ENCODE data around the gene SH3YL1.

SH3YL1 gene

DNA sequence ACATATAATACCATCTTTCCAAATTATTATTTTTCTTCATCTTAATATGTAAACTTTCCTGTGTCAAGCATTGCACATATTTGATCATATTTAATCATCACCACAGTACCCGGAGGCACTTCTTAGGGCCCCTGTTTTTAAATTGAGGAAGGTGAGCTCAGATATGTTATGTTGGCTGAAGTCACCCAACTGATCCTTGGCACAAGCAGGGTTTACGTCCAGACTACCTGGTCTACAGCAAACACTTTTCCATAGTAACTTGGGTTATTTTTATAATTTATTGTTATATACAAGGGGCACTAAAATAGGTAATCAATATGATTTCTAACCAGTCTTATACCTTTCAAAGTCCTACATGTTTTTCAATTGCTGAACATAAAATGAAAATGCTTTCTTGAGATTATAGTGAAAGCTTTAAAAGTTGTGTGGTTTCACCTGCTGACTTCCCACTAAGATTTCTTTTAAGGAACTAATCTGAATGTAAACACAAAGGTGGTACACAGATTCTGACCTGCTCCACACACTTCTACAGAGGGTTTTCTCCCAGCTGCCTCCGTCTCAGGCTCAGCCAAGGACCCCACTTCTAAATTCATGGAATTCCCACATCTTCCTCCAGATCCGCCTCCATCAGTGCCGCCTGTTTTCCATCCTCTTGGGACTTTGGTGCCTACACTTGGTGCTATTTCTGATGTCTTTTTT, 52.2 kb downstream of the SH3YL1 start:
- no peak for DNase-seq

DNA sequence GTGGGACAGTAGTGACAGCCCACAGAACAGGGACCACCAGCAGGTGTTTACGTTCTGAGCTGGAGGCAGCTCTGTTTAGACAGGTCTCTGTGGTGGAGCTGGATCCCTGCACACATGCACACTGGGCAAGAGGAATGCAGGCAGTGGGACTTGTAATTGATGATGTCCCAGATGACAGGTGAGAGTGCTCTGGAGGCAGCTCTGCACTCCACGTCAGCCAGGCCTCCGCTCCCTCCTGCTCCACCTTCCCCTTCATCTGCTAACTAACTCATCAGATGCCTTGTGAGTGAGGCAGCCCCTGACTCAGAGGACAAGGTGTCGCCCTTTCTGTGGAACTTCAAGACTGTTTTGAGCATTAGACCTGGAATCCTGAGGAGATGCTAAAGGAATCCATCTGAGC, 53.2 kb downstream of the SH3YL1 start:
- no peak for DNase-seq

DNA sequence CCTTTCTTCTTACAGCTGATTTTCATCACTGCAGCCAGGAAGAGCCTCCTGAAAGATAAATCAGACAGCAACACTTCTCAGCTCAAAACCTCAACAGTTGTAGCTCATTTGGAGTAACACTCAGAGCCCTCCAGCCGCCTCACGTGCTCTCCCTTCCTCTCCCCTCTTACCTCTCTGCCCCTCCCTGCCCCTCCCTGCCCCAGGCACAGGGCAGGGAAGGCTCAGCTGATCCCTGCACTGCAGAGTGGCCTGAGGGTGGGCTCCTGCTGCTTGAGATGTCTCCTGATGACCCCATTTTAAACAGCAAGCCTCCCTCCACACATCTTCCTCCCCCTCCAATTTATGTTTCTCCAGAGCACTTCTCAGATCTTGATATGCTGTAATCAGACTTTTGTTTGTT, 54.4 kb downstream of the SH3YL1 start:
- no peak for DNase-seq

GRCh38 chr2:208335-208734, 55.5 kb downstream of the SH3YL1 start:
- no peak for DNase-seq

DNA sequence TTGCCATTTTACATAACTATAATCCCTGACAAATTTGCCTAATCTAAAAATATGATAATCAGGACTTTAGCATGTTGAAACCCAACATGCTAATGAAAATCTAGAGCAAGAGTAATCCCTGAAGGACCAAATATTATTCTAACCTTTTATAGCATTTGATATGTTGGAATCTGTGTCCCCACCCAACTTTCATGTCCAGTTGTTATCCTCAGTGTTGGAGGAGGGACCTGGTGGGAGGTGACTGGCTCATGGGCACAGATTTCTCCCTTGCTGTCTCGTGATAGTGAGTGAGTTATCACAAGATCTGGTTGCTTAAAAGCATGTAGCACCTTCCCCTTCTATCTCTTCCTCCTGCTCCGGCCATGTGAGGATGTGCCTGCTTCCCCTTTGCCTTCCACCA, 59.8 kb downstream of the SH3YL1 start:
- no peak for DNase-seq

DNA sequence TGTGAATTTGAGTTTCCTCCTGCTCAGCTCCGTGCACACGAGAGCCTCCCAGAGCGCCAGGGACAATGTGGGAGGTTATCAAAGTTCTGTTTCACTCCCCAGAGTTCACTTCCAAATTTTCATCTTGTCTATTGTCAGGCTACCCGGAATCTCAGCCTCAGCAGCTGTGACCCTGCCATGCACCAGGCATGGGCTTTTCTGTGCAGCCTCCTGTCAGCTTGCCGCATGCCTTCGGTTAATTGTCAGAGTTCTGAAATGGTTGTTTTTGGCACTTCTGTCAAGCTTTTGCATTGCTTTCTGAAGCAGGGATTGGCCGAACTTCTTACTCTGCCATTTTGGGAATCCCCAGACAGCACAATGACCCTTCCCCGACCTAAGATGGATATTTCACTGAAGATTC, 60.4 kb downstream of the SH3YL1 start:
- DNase-seq, result no peak

GRCh38 chr2:202945-203344, 60.9 kb downstream of the SH3YL1 start:
- DNase-seq, result no peak

DNA sequence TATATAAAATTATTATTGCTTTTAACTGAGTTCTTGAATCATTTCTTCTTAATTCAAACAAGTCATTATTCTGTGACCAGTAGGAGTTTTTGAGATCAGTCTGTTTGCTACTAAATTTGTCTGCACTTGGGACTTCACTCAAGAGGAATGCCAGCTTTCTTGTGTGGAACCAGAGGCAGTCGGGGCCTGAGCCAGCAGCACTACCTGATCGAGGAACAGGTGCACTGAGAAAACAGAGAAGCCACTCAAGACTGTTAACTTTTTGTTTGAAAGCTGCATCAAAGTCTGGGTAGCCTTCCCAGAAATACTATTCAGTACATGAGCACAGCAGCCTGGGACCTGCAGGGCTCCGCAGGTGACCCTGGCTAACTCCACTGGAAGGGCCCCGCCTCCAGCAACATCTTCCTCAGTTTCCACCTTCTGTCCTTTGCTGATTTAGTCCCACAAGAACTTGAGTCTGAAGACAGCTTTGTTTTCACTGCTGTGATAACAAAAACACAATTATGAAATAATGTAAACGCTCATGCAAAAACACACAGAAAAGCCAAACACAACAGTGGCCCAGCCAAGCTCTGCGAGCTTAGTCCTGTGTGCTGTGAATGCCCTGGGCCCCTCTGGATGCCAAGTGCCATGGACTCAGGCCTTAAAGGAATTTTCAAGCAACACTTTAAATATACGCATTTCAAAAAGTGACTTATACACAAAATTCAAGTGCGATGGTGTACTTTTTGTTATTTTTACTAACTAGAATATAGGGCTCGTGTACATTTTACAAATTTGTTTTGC, 62.0 kb downstream of the SH3YL1 start:
- no peak for DNase-seq

GRCh38 chr2:199041-199966, 64.5 kb downstream of the SH3YL1 start:
- DNase-seq, result no peak

DNA sequence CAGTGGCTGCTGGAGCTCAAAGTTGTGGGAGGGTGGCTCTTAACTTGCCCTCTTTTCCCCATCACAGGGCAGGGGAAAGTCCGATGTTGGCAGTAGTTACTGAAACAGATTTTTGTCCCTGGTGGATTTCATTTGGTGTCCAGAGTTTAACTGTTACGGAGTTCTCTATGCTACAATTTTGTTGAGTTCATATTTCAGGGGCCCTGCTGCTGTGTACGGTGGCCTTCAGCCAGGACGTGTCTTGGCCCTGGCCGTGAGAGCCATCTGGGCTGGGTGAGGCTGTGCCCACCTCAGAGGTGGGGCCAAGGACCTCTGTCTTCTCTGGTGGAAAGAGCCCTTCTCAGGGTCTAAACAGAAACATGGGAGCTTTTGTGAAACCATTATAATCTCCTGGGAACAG, 67.4 kb downstream of the SH3YL1 start:
- DNase-seq, result no peak

- DNase-seq, result no peak
These were observed 67.9 kb downstream of the SH3YL1 start for GRCh38 chr2:195932-196331.

DNA sequence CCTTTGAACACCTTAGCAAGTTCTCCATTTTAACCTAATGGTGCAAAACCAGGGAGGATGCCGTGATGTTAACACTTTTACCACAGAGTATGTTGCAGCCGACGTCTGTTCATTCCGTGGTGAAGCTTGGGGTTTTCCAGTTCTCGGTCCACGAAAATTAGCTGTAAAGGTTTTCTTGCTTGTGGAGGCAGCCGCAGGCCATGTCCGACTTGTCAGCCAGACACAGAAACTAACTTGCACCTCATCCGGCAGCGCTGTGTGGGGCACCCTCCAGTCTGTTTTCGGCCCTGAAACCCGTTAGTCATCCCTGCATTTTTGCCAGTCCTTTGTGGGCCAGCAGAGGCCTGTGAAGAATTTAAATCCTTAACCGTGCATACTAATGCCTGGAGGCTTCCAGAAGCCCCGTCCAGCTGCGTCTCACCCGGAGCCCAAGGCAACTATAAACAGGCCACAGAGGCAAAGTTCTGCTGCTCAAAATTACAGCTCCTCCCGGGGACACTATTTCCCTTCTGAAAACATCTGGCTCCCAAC, 70.6 kb downstream of the SH3YL1 start:
- DNase-seq, result no peak

GRCh38 chr2:191311-192190, 72.3 kb downstream of the SH3YL1 start:
- DNase-seq, result no peak

DNA sequence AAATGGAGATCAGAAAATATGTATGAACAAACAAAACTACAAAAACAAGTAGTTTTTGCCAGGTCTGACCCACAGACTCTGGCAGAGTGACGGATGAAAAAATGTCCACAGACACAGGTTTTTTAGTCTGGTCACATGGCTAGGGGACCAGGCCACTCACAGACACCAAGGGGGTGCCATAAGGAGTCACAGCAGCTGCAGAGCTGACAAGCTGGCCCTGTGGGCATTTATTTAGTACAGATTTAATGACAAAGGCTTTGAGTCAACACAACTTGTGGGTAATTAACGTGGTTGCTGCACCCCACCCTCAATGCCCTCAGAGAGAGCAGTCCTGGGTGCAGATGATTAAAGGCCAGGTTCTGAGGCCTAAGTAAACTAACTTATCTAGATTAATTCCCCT, 76.0 kb downstream of the SH3YL1 start:
- DNase-seq, result no peak

DNA sequence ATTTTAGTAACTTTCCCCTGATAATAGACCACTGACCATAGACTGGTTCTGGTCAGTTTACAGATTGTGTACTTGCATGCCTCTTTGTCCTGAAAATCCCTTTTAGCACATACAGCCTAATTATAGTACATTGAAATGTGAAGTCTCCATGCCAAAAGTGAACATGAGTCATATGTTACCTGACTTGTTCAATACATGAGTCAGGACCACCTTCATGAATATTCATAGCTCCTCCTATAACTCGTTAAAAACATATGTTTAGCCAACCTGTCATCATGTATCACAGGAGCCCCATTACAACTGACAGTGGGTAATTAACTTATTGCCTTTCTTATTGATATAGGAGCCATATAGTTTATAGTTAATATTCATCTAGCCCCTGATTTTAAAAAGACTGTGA, 78.6 kb downstream of the SH3YL1 start:
- no peak for DNase-seq

DNA sequence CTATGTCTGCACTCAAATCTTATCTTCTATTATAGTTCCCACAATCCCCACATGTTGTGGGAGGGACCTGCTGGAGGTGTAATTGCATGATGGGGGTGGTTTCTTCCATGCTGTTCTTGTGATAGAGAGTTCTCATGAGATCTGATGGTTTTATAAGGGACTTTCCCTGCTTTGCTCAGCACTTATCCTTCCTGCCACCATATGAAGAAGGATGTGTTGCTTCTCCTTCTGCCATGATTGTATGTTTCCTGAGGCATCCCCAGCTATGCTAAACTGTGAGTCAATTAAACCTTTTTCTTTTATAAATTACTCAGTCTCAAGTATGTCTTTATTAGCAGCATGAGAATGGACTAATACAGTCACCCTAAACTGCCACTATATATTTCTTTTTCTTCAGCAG, 79.1 kb downstream of the SH3YL1 start:
- no peak for DNase-seq

GRCh38 chr2:182509-183122, 81.2 kb downstream of the SH3YL1 start:
- DNase-seq, result no peak

- DNase-seq, result no peak
These were observed 83.5 kb downstream of the SH3YL1 start for GRCh38 chr2:180311-180710.

DNA sequence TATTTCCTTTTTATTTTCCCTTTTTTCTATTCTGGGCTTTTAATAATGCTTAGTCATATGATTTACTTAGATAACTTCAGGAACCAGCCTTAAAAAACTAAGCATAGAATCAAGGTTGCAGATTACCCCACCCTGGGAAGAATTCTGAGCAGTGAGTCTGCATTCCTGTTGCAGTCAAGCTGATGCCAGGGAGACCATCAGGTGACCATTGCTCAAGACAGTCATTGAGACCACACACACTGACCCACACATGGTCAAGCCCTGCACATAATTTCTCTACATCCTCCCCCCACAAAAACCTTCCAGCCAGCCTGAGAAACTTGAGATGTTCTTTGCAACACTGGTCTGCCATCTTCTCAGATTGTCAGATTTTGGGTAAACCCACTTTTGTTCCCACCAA, 83.9 kb downstream of the SH3YL1 start:
- DNase-seq, result no peak

DNA sequence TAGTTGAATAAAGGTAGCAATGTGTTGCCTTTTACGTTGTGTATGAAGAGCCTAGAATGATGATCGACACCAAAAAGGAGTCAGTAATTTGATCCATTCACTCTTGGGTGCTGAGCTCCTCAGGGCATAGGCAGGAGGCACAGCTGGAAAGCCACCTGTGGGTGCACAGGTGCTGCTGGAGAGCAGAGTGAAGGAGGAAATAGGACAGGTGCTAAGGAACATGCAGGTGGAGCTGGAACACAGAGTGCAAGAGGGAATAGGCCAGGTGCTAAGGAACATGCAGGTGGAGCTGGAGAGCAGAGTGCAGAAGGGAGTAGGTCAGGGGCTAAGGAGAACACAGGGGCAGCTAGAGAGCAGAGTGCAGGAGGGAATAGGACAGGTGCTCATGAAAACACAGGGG, 86.1 kb downstream of the SH3YL1 start:
- DNase-seq, result no peak

- DNase-seq, result no peak
These were observed 86.9 kb downstream of the SH3YL1 start for GRCh38 chr2:176917-177316.

All from activated CD4-positive, alpha-beta T cell treated with anti-CD3 and anti-CD28 coated beads for 1 hour (primary cell).